ENCODE data around the gene CDH23. TPM values are rescaled to one million over a fixed set of nuclear protein-coding genes. Genes with fewer than 3 reads are reported as not detected.

CDH23 gene
- total and polyA plus RNA-seq, 2 of the 8 experiments (the other 6 are each of a cell fraction or from before 2014, with no cell fraction given), result 1.9 to 4.9 TPM

GRCh38 chr10:71497763-71498326 lies 101.1 kb downstream of the CDH23 start:
- Histone ChIP-seq H2BK12ac (ENCODE audit: low read depth, low read length) (0 out of 2 replicates have a peak overlapping the region, but pooled peaks have one; percentile 1), H3K27ac (ENCODE audit: low read depth, low read length) (no peak overlapping the region), H3K18ac (ENCODE audit: extremely low read depth, low read length) (no peak overlapping the region), H2AK5ac (ENCODE audit: low read depth, low read length) (0 out of 2 replicates have a peak overlapping the region, but pooled peaks have one; percentile 60), H2BK120ac (replicated peaks; ENCODE audit: low read depth, low read length) (no peak overlapping the region), H2BK15ac (ENCODE audit: low read length) (no peak overlapping the region), H3K56ac (replicated peaks; ENCODE audit: insufficient read length, low read depth, low read length) (no peak overlapping the region), H3K79me2 (ENCODE audit: control insufficient read depth in 1 of 2, insufficient read depth in 2 of 2, low read length in 2 of 2) (no peaks in the 10 kb centered on the region), H3K4ac (replicated peaks; ENCODE audit: insufficient read length, low read depth, low read length) (no peak overlapping the region), H2AFZ (ENCODE audit: low read length) (no peak overlapping the region), H3K9ac (replicated peaks in 1 of 4; ENCODE audit: extremely low read depth in 1 of 4, low read depth in 3 of 4, low read length in 3 of 4) (no peak overlapping the region), H3K14ac (ENCODE audit: insufficient read length) (no peak overlapping the region), H2BK20ac (ENCODE audit: low read length) (no peak overlapping the region), H3K4me3 (ENCODE audit: extremely low read depth in 1 of 4, insufficient read depth in 2 of 4, low read depth in 3 of 4, low read length in 4 of 4) (no peak overlapping the region), H3K79me1 (ENCODE audit: low read depth, low read length) (no peaks in the 10 kb centered on the region), H3K4me1 (replicated peaks in 1 of 4; ENCODE audit: control insufficient read depth in 3 of 4, insufficient read depth in 4 of 4, low read length in 3 of 4) (peaks cover 0 to 12% (median 6%) of the 10 kb centered on the region in 4 experiments; a peak in 4 of 7 replicates), H4K8ac (ENCODE audit: extremely low read depth, insufficient read depth, low read length) (no peak overlapping the region), H3K9me3 (ENCODE audit: insufficient read depth in 2 of 2, low read depth in 1 of 2, low read length in 1 of 2) (no peaks in the 10 kb centered on the region), H4K5ac (ENCODE audit: insufficient read length, low read depth, low read length) (no peak overlapping the region), H4K20me1 (replicated peaks in 1 of 2; ENCODE audit: control insufficient read depth in 1 of 2, insufficient read depth in 2 of 2, low read length in 2 of 2) (peaks cover 0 to 3% of the 10 kb centered on the region in 2 experiments), H3K36me3 (ENCODE audit: control insufficient read depth in 2 of 4, insufficient read depth in 4 of 4, low read length in 3 of 4) (no peaks in the 10 kb centered on the region), H4K91ac (replicated peaks; ENCODE audit: insufficient read length, low read length) (no peak overlapping the region), H2BK5ac (ENCODE audit: low read depth, low read length) (no peak overlapping the region), H3K23ac (ENCODE audit: insufficient read length) (no peak overlapping the region), H3K4me2 (ENCODE audit: insufficient read depth in 1 of 2, low read depth in 2 of 2, low read length in 2 of 2) (no peak overlapping the region), H3K27me3 (replicated peaks in 1 of 4; ENCODE audit: control insufficient read depth in 3 of 4, extremely low read depth in 1 of 4, insufficient read depth in 3 of 4, low read length in 3 of 4) (peaks cover 0 to 33% (median 23%) of the 10 kb centered on the region in 4 experiments; a peak in 6 of 7 replicates), H3K23me2 (ENCODE audit: low read depth, low read length) (no peaks in the 10 kb centered on the region)
- no peak for FAIRE-seq
- TF ChIP-seq SIRT6 (IDR thresholded peaks at IDR 0.05; ENCODE audit: low read length), result no peak
- no peak for TF ChIP-seq EP300 (IDR thresholded peaks at IDR 0.05; ENCODE audit: borderline replicate concordance in 1 of 2, low read depth in 2 of 2, low read length in 2 of 2)
- no peak for TF ChIP-seq NRF1 (IDR thresholded peaks at IDR 0.05; ENCODE audit: low read depth, low read length)
- DNase-seq (ENCODE audit: low read depth in 1 of 2, low spot score in 2 of 2), result no peak
- ChIA-PET CTCF (ENCODE audit: partially characterized antibody) (interaction anchor here (0.6 to 5.7 kb wide), 25 partner anchors 11 to 733 kb away, joined by 3 to 67 read pairs (median 4); partner anchors contain the start of gene SLC29A3), POLR2A (ENCODE audit: partially characterized antibody) (no interaction called here)
- WGBS, 2 experiments (ENCODE audit: extremely low coverage in 1 of 2, insufficient coverage in 1 of 2, insufficient read length in 1 of 2, insufficient replicate concordance in 2 of 2, low coverage in 1 of 2, low lambda C conversion rate in 2 of 2, missing lambda C conversion rate in 1 of 2), result 69% methylated on average over 9 of the region's 9 CpGs; no CpG with 5 or more reads in 1 of the 2 experiments
